GM19438 (cell line): ENCODE measurements around the gene CDC34.

ENCODE experiments used
- ATAC-seq: cut with Tn5 transposase; IDR thresholded peaks from one replicate; pipeline ENCODE4 v1.9.1; 2021; ENCODE audit warnings: low read depth; ENCODE audit not compliant: unreplicated experiment

CDC34 gene, protein sequence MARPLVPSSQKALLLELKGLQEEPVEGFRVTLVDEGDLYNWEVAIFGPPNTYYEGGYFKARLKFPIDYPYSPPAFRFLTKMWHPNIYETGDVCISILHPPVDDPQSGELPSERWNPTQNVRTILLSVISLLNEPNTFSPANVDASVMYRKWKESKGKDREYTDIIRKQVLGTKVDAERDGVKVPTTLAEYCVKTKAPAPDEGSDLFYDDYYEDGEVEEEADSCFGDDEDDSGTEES

DNA sequence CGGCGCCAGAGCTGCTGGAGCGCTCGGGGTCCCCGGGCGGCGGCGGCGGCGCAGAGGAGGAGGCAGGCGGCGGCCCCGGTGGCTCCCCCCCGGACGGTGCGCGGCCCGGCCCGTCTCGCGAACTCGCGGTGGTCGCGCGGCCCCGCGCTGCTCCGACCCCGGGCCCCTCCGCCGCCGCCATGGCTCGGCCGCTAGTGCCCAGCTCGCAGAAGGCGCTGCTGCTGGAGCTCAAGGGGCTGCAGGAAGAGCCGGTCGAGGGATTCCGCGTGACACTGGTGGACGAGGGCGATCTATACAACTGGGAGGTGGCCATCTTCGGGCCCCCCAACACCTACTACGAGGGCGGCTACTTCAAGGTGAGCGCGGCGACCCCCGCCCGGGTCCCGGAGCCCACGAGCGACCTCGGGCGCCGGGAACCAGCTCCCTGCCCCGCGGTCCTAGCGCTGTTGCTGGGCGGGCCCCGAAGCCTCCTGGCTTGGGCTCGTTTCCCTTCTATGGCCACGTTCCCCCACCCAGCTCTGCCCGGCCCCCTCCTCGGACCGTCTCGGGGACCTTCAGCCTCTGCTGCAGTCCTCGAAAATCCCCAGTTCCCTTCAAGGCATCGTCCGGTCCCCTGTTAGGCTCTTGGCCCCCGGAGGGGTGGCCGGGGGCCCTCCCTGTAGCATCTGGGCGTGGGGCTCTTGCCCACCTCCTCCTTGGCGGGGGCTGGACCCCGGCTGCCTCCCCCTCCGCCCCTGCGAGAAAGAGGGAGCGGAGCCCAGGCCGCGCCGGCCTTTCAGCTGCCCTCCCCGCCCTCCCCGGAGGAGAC, at the start of gene CDC34:
CDC34 (plus strand) TSS at position 8 of the 808 bp plus-strand sequence; CDS start at position 180, 172 bp downstream.
- peak; percentile 23 for ATAC-seq

DNA sequence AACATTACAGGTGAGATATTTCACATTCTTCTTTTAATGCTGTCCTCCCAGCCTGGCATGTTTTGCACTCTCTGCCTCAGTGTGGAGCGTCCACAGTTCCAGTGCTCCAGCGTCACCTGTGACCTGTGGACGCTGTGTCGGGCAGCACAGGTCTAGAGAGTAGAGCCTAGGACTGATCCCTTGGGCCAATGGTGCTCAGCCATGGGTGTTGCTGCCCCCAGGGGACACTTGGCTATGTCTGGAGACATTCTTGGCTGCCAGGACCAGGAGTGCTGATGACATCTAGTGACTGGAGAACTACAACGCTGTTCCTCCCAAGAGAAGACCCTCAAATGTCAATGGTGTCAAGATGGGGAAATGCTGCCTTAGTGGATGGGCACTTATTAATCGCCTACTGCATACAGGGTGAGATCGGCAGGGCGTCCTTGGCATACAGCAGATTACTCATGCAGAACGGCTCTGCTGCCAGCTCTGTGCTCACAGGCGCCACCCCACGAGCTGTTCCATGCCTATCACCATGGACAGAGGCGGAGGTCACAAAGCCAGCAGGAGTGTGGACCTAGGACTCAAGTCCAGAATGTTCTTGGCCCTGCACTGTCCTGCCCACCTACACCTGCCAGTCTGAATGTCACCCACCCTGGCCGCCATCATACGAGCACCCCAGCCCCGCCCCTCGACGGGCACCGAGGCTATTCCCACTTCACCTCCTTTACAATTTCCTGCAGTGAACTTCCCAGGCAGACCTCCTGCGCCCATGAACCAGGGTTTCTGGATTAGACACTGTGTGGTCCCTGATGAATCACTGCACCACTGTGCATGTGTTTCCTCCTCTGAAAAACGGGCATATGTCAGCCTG, 49.1 kb upstream of the CDC34 start:
- no peak for ATAC-seq

DNA sequence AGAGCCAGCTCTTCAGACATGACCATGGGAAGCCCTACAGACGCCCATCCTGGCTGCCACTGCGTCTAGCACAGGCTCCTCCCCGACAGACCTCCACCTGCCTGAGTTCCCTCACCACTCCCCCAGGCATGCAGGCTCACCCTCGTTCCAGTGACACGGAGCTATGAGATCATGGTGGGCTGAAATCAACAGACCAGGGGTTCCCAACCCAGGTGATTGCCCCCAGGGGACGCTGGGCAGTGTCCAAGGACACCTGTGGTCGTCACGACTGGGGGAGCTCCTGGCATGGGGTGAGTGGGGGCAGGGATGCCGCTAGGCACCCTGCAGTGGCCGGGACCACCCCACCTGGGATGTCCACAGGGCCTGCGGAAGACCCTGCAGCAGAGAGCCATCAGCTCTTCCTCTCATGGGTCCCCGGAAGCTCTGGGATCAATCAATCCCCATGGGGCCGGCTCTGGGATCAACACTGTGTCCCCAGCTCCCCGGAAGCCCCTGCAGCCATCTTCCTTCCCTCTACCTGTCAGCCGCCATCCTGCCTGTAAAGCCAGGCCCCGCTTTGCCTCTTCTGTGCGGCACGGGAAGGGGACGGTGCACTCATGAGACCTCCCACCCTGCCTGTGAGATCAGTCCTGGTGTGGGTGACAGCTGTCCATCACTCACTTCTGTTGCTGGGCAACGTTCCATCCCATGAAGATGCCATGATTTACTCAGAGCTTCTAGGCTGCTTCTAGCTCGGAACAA, 48.1 kb upstream of the CDC34 start:
- ATAC-seq = no peak

DNA sequence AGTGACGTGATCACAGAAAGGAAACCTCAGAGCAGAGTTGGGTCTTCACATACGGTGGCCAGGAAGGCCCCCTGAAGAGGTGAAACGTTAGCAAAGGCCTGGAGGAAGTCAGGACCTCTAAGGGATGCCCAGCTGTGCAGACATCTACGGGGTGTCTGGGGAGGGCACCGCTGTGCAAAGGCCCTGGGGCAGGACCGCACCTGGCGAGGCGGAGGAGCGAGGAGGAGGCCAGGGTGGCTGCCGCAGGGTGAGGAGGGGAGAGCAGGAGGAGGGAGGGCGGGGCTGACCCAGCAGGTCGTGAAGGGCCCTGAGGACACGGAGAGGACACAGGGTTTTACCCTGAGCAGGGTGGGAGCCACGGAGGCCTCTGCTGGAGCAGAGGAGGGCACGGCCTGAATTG, 47.1 kb upstream of the CDC34 start:
- no peak for ATAC-seq

DNA sequence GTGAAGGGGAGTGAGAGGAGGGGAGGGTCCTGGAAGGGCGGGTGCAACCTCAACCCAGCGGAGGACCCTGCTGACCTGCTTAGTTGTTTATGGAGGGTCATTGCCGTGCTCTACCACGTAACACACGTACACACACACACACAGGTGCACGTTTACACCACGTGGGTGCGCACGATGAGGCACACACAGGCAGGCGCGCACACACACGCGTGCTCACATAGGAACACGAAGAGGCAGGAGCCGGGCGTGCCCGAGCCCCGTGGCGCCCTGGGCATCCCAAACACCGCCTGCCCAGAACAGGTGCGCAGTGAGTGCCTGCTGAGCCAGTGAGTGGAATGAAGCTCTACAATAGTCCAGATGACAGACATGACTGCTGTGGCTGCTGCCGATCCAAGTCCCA, 46.5 kb upstream of the CDC34 start:
- ATAC-seq = no peak

DNA sequence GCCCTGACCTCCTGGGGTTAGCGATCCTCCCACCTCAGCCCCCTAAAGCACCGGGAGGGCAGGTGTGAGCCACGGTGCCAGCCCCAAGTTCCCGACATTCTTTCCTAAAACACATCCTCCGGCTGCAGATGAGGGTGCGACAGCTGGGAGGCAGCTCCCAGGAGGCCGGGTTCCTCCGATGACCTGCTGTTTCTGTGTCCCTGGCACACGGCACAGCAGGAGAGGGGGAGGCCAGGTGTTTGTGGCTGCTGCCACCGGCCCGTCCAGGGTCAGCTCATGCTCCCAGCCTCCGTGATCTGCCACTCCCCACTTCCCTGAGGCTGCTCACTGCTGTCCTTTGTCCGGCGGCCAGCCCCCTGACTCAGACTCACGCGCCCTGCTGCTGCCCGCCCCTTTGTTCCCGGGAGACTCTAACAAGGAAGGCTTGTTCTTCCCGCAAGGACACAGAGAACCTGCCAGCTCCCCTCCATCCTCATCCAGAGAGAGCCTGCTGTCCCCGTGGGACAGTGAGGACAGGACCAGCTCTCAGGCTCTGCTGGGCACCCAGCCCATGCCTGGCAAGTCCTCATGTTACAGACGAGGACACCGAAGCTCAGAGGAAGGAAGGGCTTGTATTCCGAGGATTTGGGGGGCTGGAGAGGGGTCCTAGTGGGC, 45.9 kb upstream of the CDC34 start:
- no peak for ATAC-seq

DNA sequence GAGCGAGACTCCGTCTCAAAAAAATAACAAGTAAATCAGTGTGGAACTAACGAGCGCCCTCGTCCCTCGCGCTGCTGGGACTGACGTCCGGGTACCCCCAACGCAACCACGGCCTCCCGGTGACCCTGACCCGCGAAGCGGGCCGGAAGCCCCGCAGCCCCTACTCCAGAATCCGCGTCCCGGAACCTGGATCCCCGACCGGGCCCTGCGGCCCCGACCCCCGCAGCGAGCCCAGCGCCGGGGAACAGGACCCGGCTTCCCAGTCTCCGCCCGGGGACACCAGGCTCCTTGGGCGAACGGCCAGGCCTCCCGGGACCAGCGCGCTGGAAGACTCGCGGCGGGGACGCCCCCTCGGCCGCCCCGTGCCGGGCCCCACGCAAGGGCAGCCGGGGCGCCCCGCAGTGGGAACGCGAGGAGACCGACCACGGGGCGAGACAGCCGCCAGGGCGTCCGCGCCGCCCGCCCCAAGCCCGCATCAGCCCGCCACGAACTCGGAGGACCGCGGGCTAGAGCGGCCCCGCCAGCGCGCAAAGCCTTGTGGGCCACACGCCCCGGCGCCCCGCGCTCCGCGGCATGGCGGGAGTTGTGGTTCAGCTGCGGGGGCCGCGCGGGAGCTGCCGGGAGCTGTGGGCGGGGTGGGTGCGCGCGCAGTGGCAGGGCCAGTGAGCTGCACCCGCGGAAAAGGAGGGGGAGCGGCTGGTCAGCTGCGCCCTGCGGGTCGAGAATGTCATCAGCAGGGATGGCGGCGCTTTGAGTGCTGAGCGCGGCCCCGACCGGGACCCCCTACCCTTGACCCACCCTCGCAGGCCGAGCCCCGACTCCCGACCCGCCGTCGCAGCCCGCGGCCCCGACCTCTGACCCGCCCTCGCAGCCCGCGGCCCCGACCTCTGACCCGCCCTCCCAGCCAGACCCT, 42.8 kb upstream of the CDC34 start:
- ATAC-seq = peak; percentile 71

DNA sequence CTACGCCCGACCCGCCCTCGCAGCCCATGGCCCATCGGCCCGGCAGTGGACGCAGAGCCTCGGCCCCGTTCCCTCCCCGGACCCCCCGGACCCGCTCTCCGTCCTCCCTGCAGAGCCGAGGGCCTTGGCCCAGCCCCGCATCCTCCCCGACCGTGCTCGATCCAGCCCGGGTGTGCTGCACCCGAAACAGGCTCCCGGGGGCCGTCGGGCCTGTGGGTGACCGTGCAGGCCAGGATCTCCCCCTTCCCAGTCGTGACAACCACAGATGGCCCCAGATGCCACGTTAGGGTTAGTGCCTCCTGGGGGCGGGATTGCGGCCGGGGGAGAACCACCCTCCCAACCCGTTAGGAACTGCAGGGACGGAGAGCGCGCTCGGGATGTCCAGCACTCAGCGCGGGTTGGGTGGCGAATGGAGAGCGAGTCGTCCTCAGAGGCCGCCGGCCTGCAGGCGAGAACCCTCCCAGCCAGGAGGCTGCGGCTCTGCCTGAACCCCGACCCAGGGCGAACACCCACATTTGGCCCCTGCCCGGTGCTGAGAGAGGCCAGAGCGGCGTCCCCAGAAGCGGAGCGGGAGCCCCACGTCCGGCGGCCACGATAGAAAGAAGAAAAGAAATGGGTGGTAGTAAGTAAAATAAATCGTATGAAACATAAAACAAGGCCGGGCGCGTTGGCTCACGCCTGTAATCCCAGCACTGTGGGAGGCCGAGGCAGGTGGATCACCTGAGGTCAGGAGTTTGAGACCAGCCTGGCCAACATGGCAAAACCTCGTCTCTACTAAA, 42.0 kb upstream of the CDC34 start:
- no peak for ATAC-seq

DNA sequence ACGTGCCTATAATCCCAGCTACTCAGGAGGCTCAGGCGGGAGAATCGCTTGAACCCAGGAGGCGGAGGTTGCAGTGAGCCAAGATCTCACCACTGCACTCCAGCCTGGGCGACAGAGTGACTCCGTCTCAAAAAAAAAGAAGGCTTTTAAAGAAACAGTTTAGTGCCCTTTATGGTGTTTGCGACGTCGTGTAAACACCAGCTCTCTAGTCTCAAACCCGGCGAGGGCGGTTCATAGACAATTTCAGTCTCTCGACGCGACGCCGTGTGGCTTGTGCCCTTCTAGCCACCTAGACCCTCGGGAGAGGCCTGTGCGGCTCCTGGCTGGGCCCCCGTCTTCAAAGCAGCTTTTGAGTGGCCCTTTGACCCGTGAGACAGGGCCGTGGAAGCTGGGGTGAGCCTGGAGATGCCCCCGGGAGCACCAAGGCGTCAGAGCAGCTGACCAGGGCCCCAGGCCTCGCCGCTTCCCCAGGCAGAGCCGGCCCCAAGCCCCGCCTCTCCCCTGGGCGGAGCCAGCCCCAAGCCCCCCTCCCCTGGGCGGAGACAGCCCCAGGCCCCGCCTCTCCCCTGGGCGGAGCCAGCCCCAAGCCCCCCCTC, 40.3 kb upstream of the CDC34 start:
- no peak for ATAC-seq

DNA sequence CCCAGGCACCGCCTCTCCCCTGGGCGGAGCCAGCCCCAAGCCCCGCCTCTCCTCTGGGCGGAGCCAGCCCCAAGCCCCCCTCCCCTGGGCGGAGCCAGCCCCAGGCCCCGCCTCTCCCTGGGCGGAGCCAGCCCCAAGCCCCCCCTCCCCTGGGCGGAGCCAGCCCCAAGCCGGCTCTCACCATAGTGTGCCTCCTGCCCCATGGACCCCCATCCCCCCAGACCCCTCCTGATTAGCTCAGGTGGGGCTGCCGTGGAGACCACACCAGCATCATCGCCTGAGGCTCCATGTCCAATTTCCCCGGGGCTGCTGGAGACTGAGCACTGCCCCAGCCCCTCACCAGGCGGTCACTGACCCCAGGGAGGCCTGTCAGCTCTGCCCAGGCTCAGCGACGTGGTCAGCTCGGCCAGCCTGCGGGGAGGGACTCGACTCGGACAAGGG, 39.4 kb upstream of the CDC34 start:
- ATAC-seq = no peak

DNA sequence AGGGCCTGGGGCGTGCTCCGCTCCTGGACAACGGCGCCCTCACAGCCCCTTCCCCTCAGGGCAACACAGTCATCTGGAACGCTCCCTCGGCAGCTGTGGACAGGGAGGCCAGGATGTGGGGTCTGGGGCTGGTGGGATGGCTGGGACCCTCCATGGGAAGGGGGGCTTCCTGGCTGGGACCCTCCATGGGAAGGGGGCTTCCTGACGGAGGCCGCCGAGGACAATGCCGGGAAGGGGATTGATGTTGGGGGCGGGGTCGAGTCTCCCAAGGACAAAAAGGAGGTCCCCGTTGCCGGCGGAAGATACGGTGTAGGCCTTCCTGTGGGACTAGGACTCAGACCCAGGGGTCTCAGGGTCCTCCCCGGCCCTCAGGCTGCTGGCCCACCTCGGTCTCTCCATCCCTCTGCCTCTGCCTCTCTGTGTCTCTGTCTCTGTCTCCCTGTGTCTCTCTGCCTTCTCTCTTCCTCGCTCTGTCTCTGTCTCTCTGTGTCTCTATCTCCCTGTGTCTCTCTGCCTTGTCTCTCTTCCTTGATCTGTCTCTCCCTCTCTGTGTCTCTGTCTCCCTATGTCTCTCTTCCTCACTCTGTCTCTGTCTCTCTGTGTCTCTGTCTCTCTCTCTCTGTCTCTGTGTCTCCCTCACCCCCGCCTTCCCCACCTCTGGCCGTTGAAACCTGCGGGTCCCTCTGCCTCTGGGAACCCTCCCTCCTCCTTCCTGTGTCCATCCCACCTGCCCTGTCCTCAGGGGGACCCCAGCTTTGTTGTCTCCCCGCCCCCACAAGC, 38.0 kb upstream of the CDC34 start:
- ATAC-seq = no peak

DNA sequence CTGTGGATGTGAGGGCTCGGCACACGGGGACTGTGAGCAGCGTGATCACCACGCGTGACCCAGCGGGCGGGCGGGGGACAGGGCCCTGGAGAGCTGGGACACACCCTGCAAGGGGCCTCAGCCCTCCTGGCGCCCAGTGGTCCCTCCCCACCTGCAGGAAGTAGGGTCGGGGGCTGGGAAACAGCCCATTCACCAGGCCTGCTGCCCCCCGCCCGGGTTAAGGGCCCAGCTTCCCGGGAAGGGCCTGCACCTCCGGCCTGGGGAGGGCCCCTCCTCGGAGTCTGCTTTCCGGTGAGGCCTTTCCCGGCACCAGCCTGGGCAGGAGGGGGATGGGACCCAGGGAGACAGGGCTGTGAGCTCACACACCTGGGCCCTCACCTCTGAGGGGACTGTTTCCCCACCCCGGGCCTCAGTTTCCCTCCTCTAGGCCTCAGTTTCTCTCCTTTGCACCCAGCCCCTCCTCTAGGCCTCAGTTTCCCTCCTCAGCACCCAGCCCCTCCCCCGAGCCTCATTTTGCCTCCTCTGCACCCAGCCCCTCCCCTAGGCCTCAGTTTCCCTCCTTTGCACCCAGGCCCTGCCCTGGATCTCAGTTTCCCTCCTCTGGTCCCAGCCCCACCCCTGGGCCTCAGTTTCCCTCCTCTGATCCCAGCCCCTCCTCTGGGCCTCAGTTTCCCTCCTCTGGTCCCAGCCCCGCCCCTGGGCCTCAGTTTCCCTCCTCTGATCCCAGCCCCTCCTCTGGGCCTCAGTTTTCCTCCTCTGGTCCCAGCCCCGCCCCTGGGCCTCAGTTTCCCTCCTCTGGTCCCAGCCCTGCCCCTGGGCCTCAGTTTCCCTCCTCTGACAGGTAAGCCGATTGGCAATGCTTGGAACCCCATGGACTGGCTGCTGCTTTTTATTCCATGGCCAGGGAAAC, 37.1 kb upstream of the CDC34 start:
- ATAC-seq = no peak

DNA sequence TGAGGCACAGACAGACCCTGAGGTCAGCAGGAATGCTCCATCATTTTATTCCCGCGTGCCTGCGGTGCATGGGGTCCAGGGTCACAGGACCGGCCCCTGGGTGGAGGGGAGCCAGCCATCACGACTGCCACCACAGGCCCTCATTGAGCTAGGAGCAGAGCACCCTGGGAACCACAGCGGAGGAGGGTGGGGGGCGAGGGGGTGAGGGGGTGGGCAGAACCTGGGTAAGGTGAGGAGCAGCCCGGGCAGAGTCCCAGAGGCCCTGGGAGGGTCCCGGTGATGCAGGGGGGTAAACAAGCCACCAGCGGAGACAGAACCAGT, 36.5 kb upstream of the CDC34 start:
- no peak for ATAC-seq

DNA sequence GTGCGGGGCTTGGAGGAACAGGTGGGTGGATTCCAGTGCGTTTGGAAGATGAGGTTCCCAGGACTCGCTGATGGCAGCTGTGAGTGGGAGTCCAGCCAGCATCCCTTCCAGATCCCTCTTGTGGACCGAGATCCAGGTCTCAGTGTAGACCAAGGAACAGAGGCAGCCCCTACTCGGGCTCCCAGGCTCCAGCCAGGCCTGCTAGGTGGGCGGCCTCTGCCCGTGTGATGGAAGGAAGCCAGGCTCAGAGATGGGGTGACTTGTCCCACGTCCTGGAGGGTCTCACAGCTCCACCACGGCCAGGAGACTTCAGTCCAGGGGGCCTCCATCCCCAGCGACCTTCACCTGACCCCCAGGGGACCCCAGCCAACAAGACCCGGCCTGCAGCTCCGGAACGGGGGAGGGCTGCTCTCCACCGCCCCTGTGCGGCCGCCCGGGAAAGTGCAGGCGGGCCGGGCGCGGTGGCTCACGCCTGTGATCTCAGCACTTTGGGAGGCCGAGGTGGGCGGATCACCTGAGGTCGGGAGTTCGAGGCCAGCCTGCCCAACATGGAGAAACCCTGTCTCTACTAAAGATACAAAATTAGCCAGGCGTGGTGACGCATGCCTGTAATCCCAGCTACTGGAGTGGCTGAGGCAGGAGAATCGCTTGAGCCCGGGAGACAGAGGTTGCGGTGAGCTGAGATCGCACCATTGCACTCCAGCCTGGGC, 36.0 kb upstream of the CDC34 start:
- ATAC-seq = no peak

DNA sequence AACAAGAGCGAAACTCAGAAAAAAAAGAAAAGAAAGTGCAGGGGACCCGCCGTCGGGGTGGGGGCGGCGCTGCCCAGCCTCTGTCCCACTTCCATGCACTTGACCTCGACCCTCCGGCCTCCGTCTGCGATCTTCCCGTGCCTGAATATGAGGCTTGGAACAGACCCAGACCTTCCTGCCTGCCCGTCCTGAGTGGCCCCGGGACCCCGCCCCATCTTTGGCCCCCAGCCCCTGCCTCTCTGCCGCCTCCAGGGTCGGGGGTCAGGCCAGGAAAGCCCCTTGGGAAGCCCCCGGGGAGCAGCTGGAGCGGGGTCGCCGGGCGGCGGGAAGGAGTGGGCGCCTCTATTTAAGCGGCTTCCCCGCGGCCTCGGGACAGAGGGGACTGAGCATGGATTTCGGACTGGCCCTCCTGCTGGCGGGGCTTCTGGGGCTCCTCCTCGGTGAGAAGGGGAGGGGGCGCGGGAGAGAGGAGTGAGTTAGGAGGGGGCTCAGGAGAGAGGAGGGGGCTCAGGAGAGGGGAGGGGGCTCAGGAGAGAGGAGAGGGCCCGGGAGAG, 35.4 kb upstream of the CDC34 start, which contains the start of gene MADCAM1:
MADCAM1 (plus strand) TSS at position 375 of the 554 bp plus-strand sequence; CDS start at position 389, 14 bp downstream.
- no peak for ATAC-seq
